Amygdala (tissue), 56 donors: ENCODE results near the gene WDFY2.

Experiments
- DNase-seq, 56 donors: peaks; one replicate each; lab custom pipeline; 2025; lab: John Stamatoyannopoulos, UW

WDFY2 gene

DNA sequence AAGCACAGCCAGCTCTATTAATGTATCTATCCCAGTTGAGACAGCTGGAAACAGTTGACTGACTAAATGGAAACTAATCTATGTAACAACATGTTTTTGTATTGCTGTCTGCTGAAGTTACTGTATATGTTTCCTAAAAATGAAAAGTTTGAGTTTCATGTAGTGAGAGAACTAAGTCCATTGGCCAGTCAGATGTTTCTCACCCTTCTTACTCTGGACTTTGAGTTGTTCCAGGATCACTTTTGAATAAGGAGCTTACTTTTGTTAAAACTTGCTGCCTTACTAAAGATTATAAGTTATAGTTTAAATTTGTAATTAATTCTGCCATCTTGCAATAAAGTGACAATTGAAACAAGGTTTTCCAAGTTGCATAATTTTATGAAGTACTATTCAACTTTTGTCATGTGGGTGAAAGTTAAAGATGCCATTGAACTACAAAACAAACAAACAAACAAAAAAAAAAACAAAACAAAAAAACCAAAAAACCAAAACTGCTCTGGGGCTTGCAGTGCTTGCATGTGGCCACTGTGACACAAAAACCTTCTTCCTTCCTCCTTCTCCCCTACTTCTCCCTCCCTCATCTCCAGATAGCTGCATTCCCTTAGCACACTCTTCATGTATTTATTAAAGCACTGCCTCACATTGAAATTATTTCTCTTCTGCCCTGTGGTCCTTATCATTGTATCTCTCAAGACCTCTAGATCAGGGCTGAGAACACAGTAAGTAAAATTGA is 15.3 kb downstream of the WDFY2 start:
- no peak for DNase-seq

DNA sequence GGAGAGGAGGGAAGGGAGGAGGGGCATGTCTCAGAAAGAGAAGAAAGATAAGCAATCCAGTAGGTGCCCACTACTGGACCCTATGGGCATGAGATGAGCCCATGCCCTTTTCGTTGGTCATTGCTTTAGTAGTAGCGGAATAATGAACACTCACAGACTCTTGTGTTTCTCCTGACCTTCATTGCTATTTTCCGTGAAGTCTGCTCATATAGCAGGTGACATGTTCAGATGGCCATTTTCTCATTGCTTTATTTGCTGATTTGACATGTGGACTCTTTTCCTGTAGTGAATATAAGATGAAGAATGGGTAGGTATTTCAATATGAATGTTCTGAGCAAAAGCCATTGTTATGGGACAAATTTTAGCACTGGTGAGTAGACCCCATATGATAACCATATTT is 16.4 kb downstream of the WDFY2 start:
- DNase-seq: no peak

- DNase-seq: no peak
These were observed 17.6 kb downstream of the WDFY2 start for GRCh38 chr13:51601601-51602565.

GRCh38 chr13:51603716-51604115 is 19.5 kb downstream of the WDFY2 start:
- no peak for DNase-seq

DNA sequence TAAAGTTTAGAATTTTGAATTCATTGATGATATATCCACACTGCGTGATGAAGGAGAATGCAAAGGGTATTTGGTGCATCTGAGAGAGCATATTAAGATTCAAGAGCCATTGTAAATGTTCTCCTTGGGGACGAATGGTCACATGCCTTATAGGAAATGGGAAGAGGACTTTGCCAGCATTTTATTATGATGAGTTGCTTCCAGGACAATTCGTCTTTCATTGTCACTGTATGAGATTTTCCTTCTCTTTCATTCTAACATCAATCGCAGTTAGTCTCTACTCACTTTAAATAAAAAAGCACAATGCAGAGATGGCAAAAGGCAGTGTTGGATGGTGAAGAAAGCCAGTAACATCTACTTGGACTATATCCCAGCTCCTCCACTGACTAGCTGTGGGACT is 21.4 kb downstream of the WDFY2 start:
- no peak for DNase-seq

- DNase-seq: no peak
These were observed 22.9 kb downstream of the WDFY2 start for GRCh38 chr13:51607165-51607564.

- no peak for DNase-seq
These were observed 24.7 kb downstream of the WDFY2 start for GRCh38 chr13:51608857-51609406.

DNA sequence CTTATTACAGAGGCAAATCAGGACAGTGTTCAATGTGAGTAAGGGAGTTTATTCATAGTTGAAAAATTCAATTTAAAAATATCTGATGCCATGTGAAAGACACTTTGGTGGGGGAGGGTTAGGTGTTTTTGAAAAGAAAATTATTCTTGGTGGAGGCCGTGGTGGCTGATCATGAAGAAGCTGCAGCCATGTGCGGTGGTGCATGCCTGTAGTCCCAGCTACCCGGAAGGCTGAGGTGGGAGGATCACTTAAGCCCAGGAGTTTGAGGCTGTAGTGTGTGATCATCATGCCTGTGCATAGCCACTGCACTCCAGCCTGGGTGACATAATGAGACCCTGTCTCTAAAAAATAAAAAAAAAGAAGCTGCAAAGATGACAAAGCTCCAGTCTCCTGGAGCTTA is 28.6 kb downstream of the WDFY2 start:
- no peak for DNase-seq

DNA sequence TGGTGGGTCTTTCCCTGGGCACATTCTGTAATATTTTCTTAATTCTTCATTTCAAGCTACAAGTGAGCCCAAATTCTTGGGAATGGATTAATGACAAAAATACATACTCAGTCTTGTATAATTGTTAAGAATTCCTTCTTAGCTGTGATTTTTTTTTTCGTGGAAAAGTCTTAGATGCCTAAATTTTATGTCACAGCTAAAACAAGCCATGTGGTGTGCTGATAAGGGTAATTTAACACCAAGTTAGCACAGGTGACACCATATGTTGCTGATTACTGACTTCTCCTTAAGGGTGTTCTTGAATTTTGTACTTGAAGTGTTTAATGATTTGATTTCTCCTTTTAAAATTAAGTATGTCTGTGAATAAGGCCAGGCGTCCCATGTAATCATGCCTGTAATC is 29.3 kb downstream of the WDFY2 start:
- no peak for DNase-seq

- peak in 25 of 56 donors; percentile 13 to 73 (median 43) for DNase-seq
These were observed 30.1 kb downstream of the WDFY2 start for GRCh38 chr13:51614350-51614786.

- DNase-seq: peak in 31 of 56 donors; percentile 12 to 80 (median 41)
These were observed 34.4 kb downstream of the WDFY2 start for GRCh38 chr13:51618626-51619025.

GRCh38 chr13:51619614-51620013 is 35.4 kb downstream of the WDFY2 start:
- DNase-seq: no peak

- peak in 23 of 56 donors; percentile 12 to 60 (median 40) for DNase-seq
These were observed 36.1 kb downstream of the WDFY2 start for GRCh38 chr13:51620165-51620983.

DNA sequence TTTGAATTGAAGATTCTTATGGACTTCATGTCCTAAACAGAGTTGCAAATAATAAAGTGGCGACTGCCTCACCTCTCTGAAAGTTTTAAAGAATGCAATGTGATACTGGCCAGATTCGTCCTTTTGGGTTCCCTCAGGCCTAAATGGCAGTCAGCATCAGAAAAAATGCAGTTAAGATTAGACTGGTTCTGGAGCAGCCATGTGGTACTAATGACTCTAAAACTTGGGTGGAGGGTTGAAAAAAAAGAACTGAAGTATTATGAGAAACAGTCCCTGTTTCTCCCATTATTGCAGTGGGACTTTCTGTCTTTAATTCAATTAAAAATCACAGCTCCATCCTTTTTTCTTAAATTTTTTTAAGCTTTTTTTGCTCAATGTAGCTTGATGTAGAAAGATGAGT is 37.3 kb downstream of the WDFY2 start:
- DNase-seq: no peak

DNA sequence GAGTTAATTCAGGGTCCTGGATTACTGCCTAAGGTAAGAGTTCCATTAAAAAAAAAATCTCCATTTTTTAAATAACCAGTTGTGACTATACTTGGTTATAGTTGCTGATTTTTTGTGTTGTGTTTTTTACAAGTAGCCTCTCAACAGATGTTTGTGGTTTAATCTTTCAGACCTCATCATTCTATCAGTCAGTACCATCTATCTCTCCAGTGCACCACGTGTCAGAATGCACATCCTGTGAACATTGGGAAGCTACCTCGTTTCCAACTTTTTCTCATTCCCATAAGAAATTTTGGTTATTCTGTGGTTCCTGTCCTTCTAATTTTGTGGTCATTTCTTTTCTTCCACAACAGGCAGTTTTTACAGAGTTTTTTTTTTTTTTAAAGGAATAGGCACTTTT is 39.2 kb downstream of the WDFY2 start:
- DNase-seq: no peak

GRCh38 chr13:51624207-51624606 is 39.9 kb downstream of the WDFY2 start:
- DNase-seq: no peak

DNA sequence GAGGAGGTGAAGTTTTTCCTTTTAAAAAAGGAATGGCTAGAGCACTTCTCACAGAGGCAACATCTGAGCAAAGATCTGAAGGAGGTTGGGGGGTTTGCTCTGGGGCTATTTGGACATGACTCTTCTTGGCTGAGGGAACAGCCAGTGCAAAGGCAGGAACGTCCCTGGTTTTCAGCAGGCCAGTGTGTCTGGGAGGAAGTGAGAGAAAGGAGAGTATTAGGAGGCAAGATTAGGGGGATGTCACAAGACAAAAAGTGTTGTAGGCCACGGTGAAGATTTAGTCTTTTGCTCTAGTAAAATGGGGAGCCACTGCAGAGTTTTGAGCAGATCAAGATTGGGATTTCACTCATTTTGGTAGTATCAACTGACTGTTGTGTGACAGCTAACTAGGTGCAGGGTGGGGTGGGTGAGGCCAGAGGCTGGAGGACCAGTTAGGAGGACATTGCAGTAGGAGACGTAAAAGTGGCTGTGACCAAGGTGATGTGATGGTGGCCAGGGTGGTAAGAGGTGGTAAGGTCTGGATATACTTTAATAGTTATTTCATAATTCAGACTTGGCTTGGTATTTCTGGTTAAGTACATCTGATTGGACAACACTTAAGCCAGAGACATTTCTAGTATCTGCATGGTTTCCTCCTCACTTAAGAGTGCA is 40.6 kb downstream of the WDFY2 start:
- DNase-seq: no peak

DNA sequence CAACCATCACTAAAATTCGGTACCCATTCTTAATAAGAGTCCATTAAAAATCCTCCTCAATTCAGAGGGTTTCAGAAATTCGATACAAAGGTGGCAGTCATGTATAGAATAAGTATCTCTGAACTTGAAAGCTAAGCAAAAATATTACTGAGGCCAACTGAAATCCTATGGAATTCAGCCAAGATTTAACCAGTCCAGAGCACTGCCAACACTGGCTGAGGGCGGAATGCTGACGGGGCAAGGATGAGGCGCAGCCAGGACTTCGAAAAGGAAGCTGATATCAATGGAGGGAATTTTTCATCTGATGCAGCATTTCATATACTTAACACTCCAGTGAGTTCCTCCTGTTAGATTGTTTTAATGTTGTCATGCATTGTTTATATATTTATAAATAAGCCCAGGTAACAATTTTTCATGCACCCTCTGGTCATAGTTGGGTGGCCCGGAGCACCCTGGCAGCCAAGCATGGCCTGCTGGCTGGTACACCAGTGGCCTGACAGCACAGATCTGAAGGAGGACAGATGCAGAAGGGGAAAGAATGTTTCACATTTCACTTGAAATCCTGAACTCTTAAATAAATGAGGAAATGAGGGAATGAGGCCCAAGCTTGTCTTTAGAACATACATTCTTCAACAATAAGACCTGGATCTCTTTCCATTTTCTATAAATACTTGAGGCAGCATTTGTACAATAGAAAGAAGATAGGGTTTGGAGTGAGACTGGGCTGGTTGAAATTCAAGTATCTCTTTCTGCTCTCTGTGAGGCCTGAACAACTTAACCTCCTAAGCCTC is 41.5 kb downstream of the WDFY2 start:
- peak in 5 of 56 donors; percentile 11 to 24 (median 17) for DNase-seq

DNA sequence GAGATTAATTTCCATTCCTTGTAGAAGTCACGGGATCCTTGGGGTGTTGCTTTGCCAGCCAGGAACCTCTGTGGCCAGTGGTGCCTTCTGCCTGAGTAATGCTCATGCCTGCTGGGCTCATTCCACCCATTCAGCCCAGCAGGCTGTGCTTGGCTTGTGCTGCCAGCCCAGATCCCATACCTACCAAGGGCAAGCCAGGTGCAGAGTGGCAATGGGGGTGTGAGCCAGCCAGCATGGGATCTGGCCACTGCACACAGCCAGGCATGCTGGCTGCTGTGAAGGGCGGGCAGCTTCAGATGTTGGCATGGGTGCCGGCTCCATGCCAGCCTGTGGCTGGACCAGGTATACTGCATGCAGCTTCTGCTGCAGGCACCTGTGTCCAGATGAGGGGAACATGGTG is 42.5 kb downstream of the WDFY2 start:
- no peak for DNase-seq
